ENCODE results near the gene TXNDC8. TPM values are rescaled to one million over a fixed set of nuclear protein-coding genes. Genes with fewer than 3 reads are reported as not detected.
"Not testable (repeated sequence)": the region's sequence is repeated elsewhere in the genome, so short reads cannot be mapped to it uniquely, and the experiment has no call there.

TXNDC8 gene
- total RNA-seq, 1 experiment from 2014 or later: not detected

- DNase-seq (ENCODE audit: low read depth, low spot score) (no peak), ATAC-seq (no peak)
- intact Hi-C loops (cut with micrococcal nuclease; ENCODE audit: unreplicated experiment): no loop called here
- TF ChIP-seq POLR2AphosphoS5 (IDR thresholded peaks at IDR 0.05; ENCODE audit: low read depth, low read length): no peak
- no peak for TF ChIP-seq TCF7L2 (IDR thresholded peaks at IDR 0.05; ENCODE audit: low read depth, low read length)
- POLR2A ChIA-PET: no interaction called here
- no peaks in the 10 kb centered on the region for H3K27me3 ChIP-seq (ENCODE audit: control insufficient read depth, insufficient read depth, low read length)
- H3K4me1 ChIP-seq (ENCODE audit: control insufficient read depth, insufficient read depth, low read length): no peaks in the 10 kb centered on the region
- in situ Hi-C loops (cut with HindIII; ENCODE audit: low pct_unique_long_range_greater_than_20kb, low sequenced_read_pairs): no loop called here
- CTCF ChIA-PET: no interaction called here
- H3K9me3 ChIP-seq (ENCODE audit: control insufficient read depth, insufficient read depth, low read depth, low read length): no peaks in the 10 kb centered on the region
- H3K27ac ChIP-seq (ENCODE audit: low read length): no peak overlapping the region
- H3K36me3 ChIP-seq (ENCODE audit: control insufficient read depth, insufficient read depth, low read length): no peaks in the 10 kb centered on the region
- no TSS peak for BruUV-seq (replicated peaks)
- no peak overlapping the region for H3K4me3 ChIP-seq (ENCODE audit: low read depth in 2 of 2, low read length in 2 of 2)
Measured at GRCh38 chr9:110370315-110370714, 32.7 kb upstream of the TXNDC8 start.

GRCh38 chr9:110364451-110364850 lies 26.8 kb upstream of the TXNDC8 start:
- BruUV-seq (replicated peaks): no TSS peak
- DNase-seq (ENCODE audit: low read depth, low spot score) (no peak), ATAC-seq (no peak)
- intact Hi-C loops (cut with micrococcal nuclease; ENCODE audit: unreplicated experiment) (no loop called here), in situ Hi-C loops (cut with HindIII; ENCODE audit: low pct_unique_long_range_greater_than_20kb, low sequenced_read_pairs) (no loop called here)
- H3K9me3 ChIP-seq (ENCODE audit: control insufficient read depth, insufficient read depth, low read depth, low read length): no peaks in the 10 kb centered on the region
- no peaks in the 10 kb centered on the region for H3K36me3 ChIP-seq (ENCODE audit: control insufficient read depth, insufficient read depth, low read length)
- TF ChIP-seq CTCF (IDR thresholded peaks at IDR 0.05) (no peak), REST (IDR thresholded peaks at IDR 0.05; ENCODE audit: insufficient read depth in 1 of 2, low read depth in 2 of 2, low read length in 1 of 2) (no peak), TCF7L2 (IDR thresholded peaks at IDR 0.05; ENCODE audit: low read depth, low read length) (no peak), SIN3A (IDR thresholded peaks at IDR 0.05; ENCODE audit: borderline replicate concordance, insufficient read depth, low read depth, low read length) (no peak), POLR2AphosphoS5 (IDR thresholded peaks at IDR 0.05; ENCODE audit: low read depth, low read length) (no peak)
- H3K4me1 ChIP-seq (ENCODE audit: control insufficient read depth, insufficient read depth, low read length): no peaks in the 10 kb centered on the region
- POLR2A ChIA-PET: no interaction called here
- H3K27me3 ChIP-seq (ENCODE audit: control insufficient read depth, insufficient read depth, low read length): no peaks in the 10 kb centered on the region
- no peak overlapping the region for H3K27ac ChIP-seq (ENCODE audit: low read length)
- CTCF ChIA-PET: no interaction called here
- H3K4me3 ChIP-seq (ENCODE audit: low read depth in 2 of 2, low read length in 2 of 2): no peak overlapping the region

GRCh38 chr9:110358992-110359391 lies 21.3 kb upstream of the TXNDC8 start:
- BruUV-seq (replicated peaks); in situ Hi-C loops (cut with HindIII; ENCODE audit: low pct_unique_long_range_greater_than_20kb, low sequenced_read_pairs); POLR2A ChIA-PET; intact Hi-C loops (cut with micrococcal nuclease; ENCODE audit: unreplicated experiment); DNase-seq (ENCODE audit: low read depth, low spot score); H3K4me1 ChIP-seq (ENCODE audit: control insufficient read depth, insufficient read depth, low read length); H3K27me3 ChIP-seq (ENCODE audit: control insufficient read depth, insufficient read depth, low read length); ATAC-seq; CTCF ChIA-PET; H3K27ac ChIP-seq (ENCODE audit: low read length); H3K4me3 ChIP-seq (ENCODE audit: low read depth in 2 of 2, low read length in 2 of 2); H3K36me3 ChIP-seq (ENCODE audit: control insufficient read depth, insufficient read depth, low read length); H3K9me3 ChIP-seq (ENCODE audit: control insufficient read depth, insufficient read depth, low read depth, low read length): not testable (repeated sequence)

All from Panc1 (cell line).